SK-N-DZ (cell line): ENCODE results near the gene NBEA.
"Not testable (repeated sequence)": the region's sequence is repeated elsewhere in the genome, so short reads cannot be mapped to it uniquely, and the experiment has no call there.

Experiments used
- DNase-seq: peaks from one replicate; pipeline ENCODE4 v3.0.0-alpha.2; 2015; ENCODE audit warnings: low spot score

The NBEA gene

DNA sequence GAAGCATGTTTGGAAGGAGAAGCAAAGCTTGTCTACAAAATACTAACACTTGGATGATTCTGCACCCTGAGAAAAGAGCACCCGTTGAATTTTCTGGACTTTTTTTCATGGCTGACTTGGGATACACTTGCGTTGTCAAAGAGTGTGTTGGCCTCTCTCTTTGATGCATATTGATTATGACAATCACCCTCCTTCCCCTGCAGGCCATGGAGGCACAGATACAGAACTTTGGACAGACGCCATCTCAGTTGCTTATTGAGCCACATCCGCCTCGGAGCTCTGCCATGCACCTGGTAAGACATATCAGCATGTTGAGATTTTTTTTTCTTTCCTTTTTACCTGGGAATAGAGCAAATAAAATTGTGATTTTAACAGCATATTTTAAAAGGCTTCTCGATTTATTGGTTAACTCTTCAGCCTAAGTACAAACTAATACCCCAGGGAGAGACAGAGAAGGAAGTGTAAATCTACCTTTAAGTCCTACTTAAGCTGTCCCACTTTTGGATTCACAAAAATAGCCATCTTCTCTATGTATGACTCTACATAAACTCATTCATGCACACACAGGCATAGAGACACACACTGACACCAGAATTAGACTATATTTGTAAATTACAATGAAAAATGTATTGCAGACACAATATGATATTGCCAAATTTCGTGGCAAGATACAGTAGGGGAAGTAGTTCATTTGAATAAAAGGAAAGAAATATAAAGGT, 704.1 kb downstream of the NBEA start:
- no peak for DNase-seq

- no peak for DNase-seq
These were observed 706.1 kb downstream of the NBEA start for GRCh38 chr13:35648201-35648600.

DNA sequence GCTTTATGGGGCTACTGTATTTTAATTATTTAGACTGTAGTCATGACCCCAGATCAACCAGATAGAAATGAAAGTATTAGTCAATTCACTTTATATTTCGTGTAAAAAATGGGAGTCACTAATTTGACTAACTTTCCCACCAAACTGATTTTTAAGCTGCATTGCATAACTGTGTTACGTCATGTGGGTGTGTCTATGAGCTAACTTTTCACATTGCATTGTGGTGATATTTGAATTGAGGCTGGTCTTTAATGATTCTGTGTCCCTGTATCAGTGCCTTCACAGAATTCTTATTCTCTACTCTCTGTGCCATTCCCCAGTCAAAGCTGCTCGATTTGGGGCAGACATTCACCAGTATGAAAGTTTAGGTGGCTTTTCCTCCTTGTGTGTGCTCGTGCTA, 707.1 kb downstream of the NBEA start:
- no peak for DNase-seq

GRCh38 chr13:35659796-35660195, 717.7 kb downstream of the NBEA start:
- DNase-seq, result no peak

DNA sequence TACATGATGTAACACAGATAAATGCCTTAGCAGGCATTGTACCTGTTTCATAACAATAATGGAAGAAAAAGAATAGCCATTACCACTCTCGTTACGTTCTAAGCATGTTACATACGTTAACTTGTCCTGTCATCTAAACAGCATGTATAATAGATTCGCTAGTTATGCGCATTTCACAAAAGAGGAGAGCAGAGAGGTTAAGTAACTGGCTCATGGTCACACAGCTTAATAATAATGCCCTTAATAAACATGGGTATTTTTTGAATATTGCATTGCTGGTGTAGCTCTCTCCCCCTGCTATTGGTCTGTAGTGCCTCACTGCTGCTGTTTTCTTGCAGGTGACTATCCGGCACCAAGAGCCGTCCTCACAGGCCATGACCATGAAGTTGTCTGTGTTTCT, 722.7 kb downstream of the NBEA start:
- DNase-seq, result no peak

DNA sequence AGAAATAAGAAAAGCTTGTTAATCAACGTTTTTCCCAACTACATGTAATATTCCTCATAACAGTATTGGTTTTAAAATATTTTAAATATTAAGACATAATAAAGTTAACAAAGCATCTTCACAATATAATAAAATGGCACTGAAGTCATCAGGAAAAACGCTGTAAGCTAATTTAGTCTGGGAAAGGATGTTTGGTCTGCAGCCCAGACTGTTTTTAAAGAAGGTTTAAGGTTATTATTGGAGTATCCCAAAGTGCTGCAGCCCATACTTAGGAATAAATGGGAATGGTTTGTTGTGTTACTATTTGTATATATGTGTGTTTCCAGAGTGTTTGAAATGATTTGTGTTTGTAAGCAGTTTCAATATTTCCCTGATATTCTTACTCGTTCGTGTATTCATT, 727.3 kb downstream of the NBEA start:
- DNase-seq, result no peak

GRCh38 chr13:35672611-35673010, 730.5 kb downstream of the NBEA start:
- DNase-seq, result peak; percentile 75

DNA sequence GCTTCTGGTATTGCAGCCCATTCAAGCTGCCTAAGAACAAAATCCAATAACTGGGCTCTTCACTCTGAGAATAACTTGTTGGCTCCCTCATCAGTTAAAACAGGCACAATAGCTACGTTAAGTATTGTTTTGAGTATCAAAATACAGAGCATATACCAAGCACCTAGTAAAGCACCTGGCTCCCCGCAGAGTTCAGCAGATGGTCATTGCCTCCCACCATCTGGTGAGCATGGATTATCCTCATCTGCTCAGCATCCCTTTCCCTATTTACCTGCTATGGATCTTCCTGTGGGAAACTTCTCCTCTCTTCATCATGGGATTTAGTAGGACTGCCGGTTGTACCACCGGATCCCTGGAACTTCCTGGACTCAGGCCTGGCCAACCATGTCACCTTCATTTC, 733.6 kb downstream of the NBEA start:
- DNase-seq, result no peak

DNA sequence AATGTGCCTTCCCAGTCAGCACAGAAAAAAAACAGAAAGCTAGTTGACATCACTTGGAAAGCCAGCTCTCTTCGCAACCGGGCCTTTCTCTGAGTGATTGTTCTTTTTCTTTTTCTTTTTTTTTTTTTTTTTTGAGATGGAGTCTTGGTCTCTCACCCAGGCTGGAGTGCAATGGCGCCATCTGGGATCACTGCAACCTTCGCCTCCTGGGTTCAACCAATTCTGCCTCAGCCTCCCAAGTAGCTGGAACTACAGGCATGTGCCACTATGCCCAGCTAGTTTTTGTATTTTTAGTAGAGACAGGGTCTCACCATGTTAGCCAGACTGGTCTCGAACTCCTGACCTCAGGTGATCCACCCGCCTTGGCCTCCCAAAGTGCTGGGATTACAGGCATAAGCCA, 735.8 kb downstream of the NBEA start:
- not testable (repeated sequence) for DNase-seq

- no peak for DNase-seq
These were observed 739.6 kb downstream of the NBEA start for GRCh38 chr13:35681685-35682084.

GRCh38 chr13:35684432-35684831, 742.4 kb downstream of the NBEA start:
- no peak for DNase-seq

GRCh38 chr13:35687336-35687735, 745.3 kb downstream of the NBEA start:
- no peak for DNase-seq

DNA sequence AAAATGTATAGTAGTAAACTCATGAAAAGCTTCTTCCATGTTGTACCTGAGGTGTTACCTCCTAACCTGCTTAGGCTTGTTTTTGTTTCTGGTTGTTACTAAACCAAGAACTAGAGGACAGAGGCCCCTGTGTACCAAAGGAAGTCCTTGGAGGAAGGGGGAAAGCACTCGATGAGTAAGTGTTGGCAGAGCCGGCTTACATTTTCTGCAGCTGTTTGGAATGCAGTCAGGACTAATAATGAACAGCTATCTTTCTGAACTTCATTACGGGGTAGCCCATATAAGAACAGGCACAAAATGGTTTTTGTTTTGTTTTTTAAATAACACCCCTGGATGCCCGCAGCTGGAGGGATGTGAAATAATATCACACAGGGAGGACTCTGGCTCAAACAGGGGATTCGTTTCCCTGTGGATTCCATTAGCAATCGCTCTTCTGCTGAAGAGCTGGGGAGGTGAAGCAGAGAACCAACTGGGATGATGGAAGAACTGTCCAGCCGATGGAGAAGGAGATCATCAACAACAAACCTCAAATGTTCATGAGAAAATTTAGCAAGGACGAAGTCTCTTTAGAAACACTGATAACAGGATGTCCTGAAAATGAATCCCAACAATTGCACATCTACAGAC, 748.6 kb downstream of the NBEA start:
- DNase-seq, result no peak

DNA sequence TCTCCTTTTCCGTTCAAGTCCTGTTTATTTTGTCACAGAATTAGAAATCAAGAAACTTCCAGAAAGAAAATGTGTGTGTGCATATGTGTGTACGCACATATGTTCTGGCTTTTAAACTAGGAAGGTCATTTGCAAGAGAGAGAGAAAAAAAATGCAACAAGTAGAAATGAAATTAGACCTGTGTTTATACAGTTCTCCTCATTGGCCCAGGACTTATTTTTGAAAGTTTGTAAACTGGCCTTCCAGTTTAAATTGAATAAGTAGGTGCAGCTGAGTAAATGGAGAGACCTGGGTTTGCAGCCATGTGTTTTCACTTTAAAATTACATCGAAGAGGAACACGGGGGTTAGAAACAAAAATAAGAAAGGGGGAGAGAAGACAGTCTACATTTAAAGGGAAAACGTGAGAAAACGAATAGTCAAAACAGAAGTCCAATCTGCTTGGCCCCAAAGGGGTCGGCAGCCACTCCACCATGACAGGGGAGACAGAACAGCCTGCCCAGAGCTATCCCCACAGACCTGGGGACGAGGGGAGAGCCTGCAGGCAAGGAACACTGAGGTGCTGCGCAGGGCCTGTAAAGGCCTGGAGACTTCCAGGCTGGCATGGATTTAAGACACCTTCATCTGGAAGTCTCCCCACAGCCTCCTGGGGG, 751.2 kb downstream of the NBEA start:
- DNase-seq, result no peak

DNA sequence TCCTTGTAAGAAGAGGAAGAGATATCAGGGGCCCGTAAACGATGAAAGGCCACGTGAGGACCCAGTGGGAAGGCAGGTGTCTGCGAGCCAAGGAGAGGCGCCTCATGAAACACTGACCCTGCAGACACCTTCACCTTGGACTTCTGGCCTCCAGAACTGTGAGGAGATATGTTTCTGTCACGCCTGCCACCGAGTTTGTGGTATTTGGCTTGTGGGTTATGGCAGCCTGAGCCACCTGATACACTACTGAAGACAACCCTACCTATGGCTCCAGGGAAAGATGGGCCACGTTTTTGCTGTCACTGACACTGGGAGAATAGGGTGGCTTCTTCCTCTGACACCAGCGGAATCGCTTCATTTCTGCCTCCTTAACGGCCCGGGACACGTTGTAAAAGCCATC, 752.0 kb downstream of the NBEA start:
- DNase-seq, result no peak

GRCh38 chr13:35694549-35695447, 752.7 kb downstream of the NBEA start:
- no peak for DNase-seq

GRCh38 chr13:35695448-35695770, 753.3 kb downstream of the NBEA start:
- DNase-seq, result no peak

DNA sequence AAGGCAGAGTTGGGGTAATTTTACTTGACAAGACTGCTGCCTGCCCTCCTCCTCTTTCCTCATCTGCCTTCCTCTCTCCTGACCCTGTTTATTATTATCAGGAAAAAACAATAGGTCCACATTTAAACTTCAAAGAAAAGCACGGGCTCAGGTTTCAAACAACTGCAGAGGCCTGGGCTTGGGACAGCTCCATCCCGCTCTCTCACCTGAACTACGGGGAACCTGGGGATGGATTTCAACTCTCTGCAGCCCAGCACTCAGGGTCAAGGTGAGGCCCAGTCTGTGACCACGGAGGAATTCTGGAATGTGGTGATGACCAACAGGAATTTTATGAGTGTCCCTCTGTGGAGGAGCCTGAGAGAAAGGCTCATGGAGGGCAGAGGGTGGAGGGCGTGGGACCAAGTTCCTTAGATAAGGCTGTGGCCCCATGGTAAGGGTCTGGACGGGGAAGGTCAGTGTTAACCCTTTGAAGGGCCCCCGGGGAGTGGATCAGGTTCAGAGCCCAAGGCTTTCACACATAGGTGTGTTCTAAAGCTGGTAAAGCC, 755.2 kb downstream of the NBEA start:
- no peak for DNase-seq

GRCh38 chr13:35698911-35699576, 757.0 kb downstream of the NBEA start:
- no peak for DNase-seq

DNA sequence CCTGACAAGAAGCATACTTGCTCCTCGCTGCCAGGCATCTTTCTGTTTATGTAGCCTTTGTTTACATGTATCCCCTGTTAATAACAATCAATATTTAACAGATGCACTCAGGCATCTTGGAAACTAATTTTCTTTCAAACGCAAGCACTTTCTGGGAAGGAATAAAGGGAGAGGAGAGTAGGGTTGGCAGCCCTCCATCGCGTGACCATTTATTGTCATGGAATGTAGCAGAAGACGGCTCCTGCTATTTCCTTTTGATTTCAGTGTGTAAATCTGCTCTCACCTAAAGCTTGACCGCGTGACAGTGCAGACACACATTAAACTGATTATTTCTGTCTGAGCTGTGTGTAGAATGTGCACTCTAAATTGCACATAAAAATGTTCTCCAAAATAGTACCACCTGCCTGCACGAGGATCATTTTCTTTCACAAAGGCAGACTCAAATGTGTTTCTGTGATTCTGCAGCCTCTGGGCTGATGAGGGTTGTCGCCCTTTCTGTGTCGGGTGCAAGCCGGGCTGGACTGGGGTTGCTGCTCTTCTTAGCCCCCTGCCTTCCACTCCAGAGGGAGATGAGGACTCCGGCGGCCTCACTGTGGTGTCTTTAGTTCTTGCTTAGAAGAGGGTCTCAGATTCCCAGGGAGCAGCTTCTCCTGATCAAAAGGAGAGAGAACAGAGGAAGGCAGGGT, 757.9 kb downstream of the NBEA start:
- DNase-seq, result no peak

DNA sequence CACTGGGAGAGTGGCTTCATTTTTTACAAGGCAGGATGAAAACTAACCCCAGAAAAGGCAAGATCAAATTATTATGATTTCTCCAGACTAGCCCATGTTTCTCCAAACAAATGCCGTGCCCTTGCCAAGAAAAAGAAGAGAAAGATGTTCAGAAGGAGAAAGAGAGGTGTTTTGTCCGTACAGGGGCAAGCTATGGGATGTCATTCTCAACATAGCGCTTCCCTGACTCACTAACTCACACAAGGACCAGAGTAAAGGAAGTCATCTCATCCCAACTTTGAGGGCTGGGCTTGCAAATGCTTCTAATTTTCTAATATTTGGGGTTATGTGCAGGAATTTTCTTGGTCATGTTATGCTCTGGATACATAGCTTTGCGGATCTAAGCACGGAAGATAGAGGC, 758.6 kb downstream of the NBEA start:
- DNase-seq, result no peak
